T-cell (primary cell): ENCODE measurements around the gene HHAT. TPM values are rescaled to one million over a fixed set of nuclear protein-coding genes. Genes with fewer than 3 reads are reported as not detected.

Experiments used
- ATAC-seq, 4 experiments: fragments of 200-7000 bp in 3 of 4; fragments of 150-1000 bp in 1 of 4; cut with Tn5 transposase; replicated peaks in 1 of 4; 1 replicate in 3 of 4; 2 replicates in 1 of 4; pipeline ENCODE4 v1.10.0; 2021; ENCODE audit warnings: moderate library complexity in 3 of 4, mild to moderate bottlenecking in 2 of 4, moderate number of reproducible peaks in 1 of 4
- CTCF ChIA-PET, 2 donors: fragments of 300-600 bp; sonication (Branson Sonifier 250); formaldehyde crosslinking; loops; one replicate each; lab custom pipeline; 2022; ENCODE audit warnings: antibody characterized with exemption in 2 of 2; lab: Charles Lee
- POLR2A ChIA-PET, 2 donors: fragments of 300-600 bp; sonication (Branson Sonifier 250); formaldehyde crosslinking; loops; one replicate each; lab custom pipeline; 2022; ENCODE audit warnings: antibody characterized with exemption in 2 of 2; lab: Charles Lee
- DNase-seq, 35 experiments: peaks; one replicate each; pipeline versions ENCODE4 v3.0.0 to v3.0.0-alpha.2; 2013 to 2023
- H3K27ac ChIP-seq: one replicate; pipeline ENCODE4 v1.5.1; 2013; ENCODE audit warnings: low read length
- H3K27me3 ChIP-seq, 2 experiments: replicated peaks in 1 of 2; 1 replicate in 1 of 2; 2 replicates in 1 of 2; pipeline versions ENCODE4 v1.6.1 to v1.7.0; 2013; ENCODE audit warnings: low read length in 1 of 2, mixed read lengths in 1 of 2; ENCODE audit not compliant: control insufficient read depth in 2 of 2, insufficient read depth in 2 of 2; ENCODE audit errors: extremely low read depth in 1 of 2
- H3K36me3 ChIP-seq, 2 donors: 1 replicate in 1 of 2; 2 replicates in 1 of 2; pipeline versions ENCODE4 v1.6.1 to v1.7.0; 2013; ENCODE audit warnings: low read length in 1 of 2; ENCODE audit not compliant: control insufficient read depth in 2 of 2, insufficient read depth in 1 of 2; ENCODE audit errors: extremely low read depth in 1 of 2
- H3K4me1 ChIP-seq, 2 experiments: 1 replicate in 1 of 2; 2 replicates in 1 of 2; pipeline versions ENCODE4 v1.6.1 to v1.7.0; 2013; ENCODE audit warnings: low read length in 2 of 2, mixed read lengths in 1 of 2; ENCODE audit not compliant: insufficient read depth in 2 of 2, control insufficient read depth in 1 of 2; ENCODE audit errors: extremely low read depth in 1 of 2
- H3K4me3 ChIP-seq, 2 donors: 1 replicate in 1 of 2; 2 replicates in 1 of 2; pipeline versions ENCODE4 v1.5.1 to v1.7.0; 2013; ENCODE audit warnings: mild to moderate bottlenecking in 2 of 2, low read length in 1 of 2, moderate library complexity in 1 of 2; ENCODE audit not compliant: control insufficient read depth in 1 of 2; ENCODE audit errors: extremely low read depth in 1 of 2
- H3K9me3 ChIP-seq: 2 replicates; pipeline ENCODE4 v1.7.0; 2013
- H3K27ac Mint-ChIP-seq, 2 donors: one replicate each; pipeline ENCODE4 v1.8.0; 2020 to 2021; ENCODE audit warnings: mild to moderate bottlenecking in 2 of 2, mixed read lengths in 2 of 2
- H3K27me3 Mint-ChIP-seq, 2 donors: one replicate each; pipeline ENCODE4 v1.8.0; 2021 to 2022; ENCODE audit warnings: mixed read lengths in 2 of 2
- H3K36me3 Mint-ChIP-seq: one replicate; pipeline ENCODE4 v1.8.0; 2021; ENCODE audit warnings: mixed read lengths
- H3K4me1 Mint-ChIP-seq, 3 donors: one replicate each; pipeline ENCODE4 v1.8.0; 2020 to 2022; ENCODE audit warnings: mixed read lengths in 3 of 3, mild to moderate bottlenecking in 1 of 3
- H3K4me3 Mint-ChIP-seq, 3 donors: one replicate each; pipeline ENCODE4 v1.8.0; 2020 to 2022; ENCODE audit warnings: mild to moderate bottlenecking in 3 of 3, mixed read lengths in 3 of 3, moderate library complexity in 3 of 3
- H3K9me3 Mint-ChIP-seq, 3 donors: one replicate each; pipeline ENCODE4 v1.8.0; 2020 to 2022; ENCODE audit warnings: mixed read lengths in 3 of 3
- WGBS: methylation state at CpG from one replicate; pipeline ENCODE4 v1.1.5; 2013; ENCODE audit warnings: missing lambda C conversion rate; ENCODE audit not compliant: insufficient coverage; 5-methylcytosine and 5-hydroxymethylcytosine counted together
- total RNA-seq, 35 experiments: library from RNA in 6 of 35; stranded (reverse) in 6 of 35; fragments of 120-200 nt in 1 of 35; gene quantifications; one replicate each; pipeline versions ENCODE4 v1.2.1 to v1.2.4 and lab custom pipeline; 2013 to 2026

HHAT gene
- total RNA-seq, 5 donors from 2014 or later (not counting 1 experiment from before 2014, with no cell fraction given) = 2.2 to 7.9 (median 4.1) TPM

GRCh38 chr1:210696709-210697108, 368.0 kb downstream of the HHAT start:
- Mint-ChIP-seq H3K27ac (no peak overlapping the region), H3K4me3 (no peak overlapping the region), H3K4me1 (peaks cover 9 to 19% (median 12%) of the 10 kb centered on the region in 3 donors), H3K27me3 (no peaks in the 10 kb centered on the region), H3K36me3 (peaks cover 7% of the 10 kb centered on the region), H3K9me3 (no peaks in the 10 kb centered on the region)
- Histone ChIP-seq H3K27ac (no peak overlapping the region), H3K4me1 (no peaks in the 10 kb centered on the region), H3K27me3 (peaks cover 0 to 8% of the 10 kb centered on the region in 2 experiments), H3K9me3 (no peaks in the 10 kb centered on the region), H3K4me3 (no peak overlapping the region), H3K36me3 (no peaks in the 10 kb centered on the region)
- POLR2A ChIA-PET = no interaction called here
- DNase-seq (no peak), ATAC-seq (no peak)
- CTCF ChIA-PET = no interaction called here
- WGBS = no CpG with 5 or more reads among the region's 1 CpG

- H3K4me3 ChIP-seq = no peak overlapping the region
- H3K9me3 ChIP-seq = no peaks in the 10 kb centered on the region
- H3K36me3 ChIP-seq = no peaks in the 10 kb centered on the region
- Mint-ChIP-seq H3K27ac (no peak overlapping the region), H3K4me3 (no peak overlapping the region), H3K4me1 (peaks cover 9 to 14% (median 12%) of the 10 kb centered on the region in 3 donors), H3K9me3 (no peaks in the 10 kb centered on the region), H3K27me3 (no peaks in the 10 kb centered on the region), H3K36me3 (peaks cover 7% of the 10 kb centered on the region)
- ChIA-PET POLR2A (no interaction called here), CTCF (no interaction called here)
- ATAC-seq = no peak
- no peak overlapping the region for H3K27ac ChIP-seq
- peaks cover 0 to 8% of the 10 kb centered on the region in 2 experiments for H3K27me3 ChIP-seq
- no peak for DNase-seq
- 87% methylated on average over 3 of the region's 3 CpGs for WGBS
- no peaks in the 10 kb centered on the region for H3K4me1 ChIP-seq
These were observed 368.5 kb downstream of the HHAT start for GRCh38 chr1:210697185-210697584.

GRCh38 chr1:210698661-210699060, 370.0 kb downstream of the HHAT start:
- Histone ChIP-seq H3K4me1 (no peaks in the 10 kb centered on the region), H3K4me3 (no peak overlapping the region), H3K27ac (no peak overlapping the region), H3K9me3 (no peaks in the 10 kb centered on the region), H3K27me3 (peaks cover 0 to 7% of the 10 kb centered on the region in 2 experiments), H3K36me3 (no peaks in the 10 kb centered on the region)
- DNase-seq = no peak
- no peaks in the 10 kb centered on the region for H3K27me3 Mint-ChIP-seq
- 80% methylated on average over 3 of the region's 5 CpGs for WGBS
- H3K9me3 Mint-ChIP-seq = no peaks in the 10 kb centered on the region
- no peak for ATAC-seq
- no peaks in the 10 kb centered on the region for H3K4me1 Mint-ChIP-seq
- ChIA-PET CTCF (no interaction called here), POLR2A (no interaction called here)
- H3K27ac Mint-ChIP-seq = no peak overlapping the region
- peaks cover 7% of the 10 kb centered on the region for H3K36me3 Mint-ChIP-seq
- no peak overlapping the region for H3K4me3 Mint-ChIP-seq

- Histone ChIP-seq H3K4me1 (no peaks in the 10 kb centered on the region), H3K36me3 (no peaks in the 10 kb centered on the region), H3K27ac (no peak overlapping the region), H3K4me3 (no peak overlapping the region), H3K9me3 (no peaks in the 10 kb centered on the region), H3K27me3 (peaks cover 0 to 3% of the 10 kb centered on the region in 2 experiments)
- WGBS = 89% methylated on average over 1 of the region's 1 CpG
- H3K9me3 Mint-ChIP-seq = no peaks in the 10 kb centered on the region
- no peak for ATAC-seq
- POLR2A ChIA-PET = no interaction called here
- no peak overlapping the region for H3K4me3 Mint-ChIP-seq
- no peak overlapping the region for H3K27ac Mint-ChIP-seq
- H3K36me3 Mint-ChIP-seq = peaks cover 7% of the 10 kb centered on the region
- CTCF ChIA-PET = no interaction called here
- DNase-seq = no peak
- no peaks in the 10 kb centered on the region for H3K27me3 Mint-ChIP-seq
- H3K4me1 Mint-ChIP-seq = no peaks in the 10 kb centered on the region
These were observed 371.4 kb downstream of the HHAT start for GRCh38 chr1:210700083-210700482.

- H3K9me3 Mint-ChIP-seq = no peaks in the 10 kb centered on the region
- H3K4me1 Mint-ChIP-seq = no peaks in the 10 kb centered on the region
- Histone ChIP-seq H3K9me3 (no peaks in the 10 kb centered on the region), H3K27ac (no peak overlapping the region), H3K4me1 (no peaks in the 10 kb centered on the region), H3K4me3 (no peak overlapping the region), H3K27me3 (peaks cover 0 to 3% of the 10 kb centered on the region in 2 experiments), H3K36me3 (no peaks in the 10 kb centered on the region)
- ChIA-PET CTCF (no interaction called here), POLR2A (no interaction called here)
- DNase-seq (no peak), ATAC-seq (no peak)
- H3K4me3 Mint-ChIP-seq = no peak overlapping the region
- WGBS = no CpG with 5 or more reads among the region's 2 CpGs
- no peak overlapping the region for H3K27ac Mint-ChIP-seq
- peaks cover 7% of the 10 kb centered on the region for H3K36me3 Mint-ChIP-seq
- H3K27me3 Mint-ChIP-seq = no peaks in the 10 kb centered on the region
These were observed 371.8 kb downstream of the HHAT start for GRCh38 chr1:210700511-210700910.

- Mint-ChIP-seq H3K4me1 (no peaks in the 10 kb centered on the region), H3K27ac (no peak overlapping the region), H3K27me3 (no peaks in the 10 kb centered on the region), H3K4me3 (no peak overlapping the region), H3K36me3 (peaks cover 11% of the 10 kb centered on the region), H3K9me3 (no peaks in the 10 kb centered on the region)
- Histone ChIP-seq H3K36me3 (no peaks in the 10 kb centered on the region), H3K27ac (no peak overlapping the region), H3K4me3 (no peak overlapping the region), H3K9me3 (no peaks in the 10 kb centered on the region), H3K4me1 (no peaks in the 10 kb centered on the region), H3K27me3 (no peaks in the 10 kb centered on the region)
- DNase-seq = no peak
- ATAC-seq = no peak
- POLR2A ChIA-PET = no interaction called here
- CTCF ChIA-PET = no interaction called here
- WGBS = no CpG with 5 or more reads among the region's 2 CpGs
These were observed 373.8 kb downstream of the HHAT start for GRCh38 chr1:210702506-210702905.

- H3K36me3 ChIP-seq = no peaks in the 10 kb centered on the region
- 100% methylated on average over 1 of the region's 2 CpGs for WGBS
- DNase-seq (no peak), ATAC-seq (no peak)
- no peaks in the 10 kb centered on the region for H3K4me1 ChIP-seq
- CTCF ChIA-PET = no interaction called here
- H3K36me3 Mint-ChIP-seq = peaks cover 11% of the 10 kb centered on the region
- POLR2A ChIA-PET = no interaction called here
- H3K27me3 Mint-ChIP-seq = no peaks in the 10 kb centered on the region
- no peak overlapping the region for H3K4me3 Mint-ChIP-seq
- H3K27me3 ChIP-seq = no peaks in the 10 kb centered on the region
- no peaks in the 10 kb centered on the region for H3K9me3 Mint-ChIP-seq
- H3K9me3 ChIP-seq = no peaks in the 10 kb centered on the region
- H3K4me3 ChIP-seq = no peak overlapping the region
- H3K4me1 Mint-ChIP-seq = no peaks in the 10 kb centered on the region
- no peak overlapping the region for H3K27ac ChIP-seq
- H3K27ac Mint-ChIP-seq = no peak overlapping the region
These were observed 374.9 kb downstream of the HHAT start for GRCh38 chr1:210703593-210703992.
